8988T (cell line): ENCODE data around the gene DENND6B.

ENCODE experiments used
- DNase-seq: peaks from one replicate; pipeline ENCODE4 v3.0.0; 2011

DENND6B gene

DNA sequence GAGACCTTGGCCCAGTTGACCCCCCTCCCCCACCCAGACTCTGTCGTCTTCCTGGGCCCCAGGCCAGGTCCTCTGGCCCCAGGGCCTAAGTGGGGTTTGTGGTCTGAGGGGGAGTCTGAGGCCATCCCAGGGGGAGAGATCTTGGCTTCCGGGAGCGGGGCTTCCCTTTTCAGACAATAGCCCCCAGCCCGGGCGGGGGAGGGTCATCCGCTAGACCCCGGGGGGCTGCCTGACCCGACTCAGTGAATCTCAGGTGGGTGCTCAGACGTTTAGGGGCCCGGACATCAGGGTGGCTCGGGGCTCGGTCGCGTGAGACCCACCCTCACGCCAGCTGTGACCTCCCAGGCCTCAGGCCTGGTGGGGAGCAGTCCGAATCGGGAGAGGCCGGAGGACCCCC lies 57.2 kb downstream of the DENND6B start:
- DNase-seq, result no peak

DNA sequence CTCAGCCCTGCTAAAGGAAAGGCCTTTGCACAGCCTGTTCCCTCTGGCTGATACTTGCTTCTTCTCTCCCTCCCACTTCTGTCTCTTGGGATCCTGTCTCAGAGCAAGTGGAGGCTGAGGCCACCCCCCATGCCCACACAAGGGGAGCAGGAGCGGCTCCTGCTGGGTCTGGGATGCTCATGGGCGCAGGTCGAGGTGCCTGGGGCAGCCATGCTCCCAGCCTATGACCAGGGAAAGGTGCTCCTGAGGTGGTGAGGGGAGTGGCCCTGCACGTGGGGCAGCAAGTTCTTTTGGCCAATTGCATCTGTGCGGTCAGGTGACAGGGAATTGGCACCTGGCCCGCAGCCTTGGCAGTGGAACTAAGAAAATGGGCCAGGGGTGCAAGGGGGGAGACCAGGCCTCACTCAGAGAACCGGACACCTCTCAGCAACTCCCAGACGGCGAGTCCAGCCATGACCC lies 58.1 kb downstream of the DENND6B start:
- no peak for DNase-seq

DNA sequence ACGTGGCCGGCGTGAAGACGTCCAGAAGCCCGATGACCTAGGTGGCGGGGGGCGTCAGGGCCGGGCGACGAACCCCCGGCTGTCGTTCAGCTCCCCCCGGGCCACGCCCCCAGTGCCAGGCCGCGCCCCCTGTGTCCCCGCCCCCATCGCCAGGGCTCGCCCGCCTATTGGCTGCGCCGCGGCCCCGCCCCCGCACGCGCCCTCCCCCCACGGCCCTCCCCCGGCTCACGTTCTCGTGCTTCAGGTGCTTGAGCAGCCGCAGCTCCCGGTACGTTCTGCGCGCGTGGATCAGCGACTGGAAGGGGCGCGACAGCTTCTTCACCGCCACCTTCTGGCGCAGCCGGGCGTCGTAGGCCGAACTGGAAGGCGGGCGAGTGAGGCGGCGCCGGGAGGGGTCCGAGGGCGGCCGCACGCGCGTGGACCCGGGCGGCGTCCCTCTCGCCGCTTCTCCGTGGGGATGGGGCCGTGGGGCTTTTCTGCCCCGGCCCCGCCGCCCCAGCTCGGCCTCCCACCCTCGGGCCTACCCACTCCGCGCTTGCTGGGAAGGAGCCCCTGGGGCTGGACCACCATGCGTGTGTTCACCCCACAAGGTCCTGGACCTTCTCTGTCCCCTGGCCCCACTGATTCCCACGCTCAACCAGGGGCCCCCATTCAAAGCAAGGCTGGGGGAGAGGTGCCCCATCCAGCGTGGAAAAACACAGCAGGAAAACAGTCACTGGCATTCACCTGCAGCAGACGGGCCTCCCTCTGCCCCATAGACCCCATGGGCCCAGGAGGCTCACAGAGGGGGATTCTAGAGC lies 59.0 kb downstream of the DENND6B start:
- no peak for DNase-seq

DNA sequence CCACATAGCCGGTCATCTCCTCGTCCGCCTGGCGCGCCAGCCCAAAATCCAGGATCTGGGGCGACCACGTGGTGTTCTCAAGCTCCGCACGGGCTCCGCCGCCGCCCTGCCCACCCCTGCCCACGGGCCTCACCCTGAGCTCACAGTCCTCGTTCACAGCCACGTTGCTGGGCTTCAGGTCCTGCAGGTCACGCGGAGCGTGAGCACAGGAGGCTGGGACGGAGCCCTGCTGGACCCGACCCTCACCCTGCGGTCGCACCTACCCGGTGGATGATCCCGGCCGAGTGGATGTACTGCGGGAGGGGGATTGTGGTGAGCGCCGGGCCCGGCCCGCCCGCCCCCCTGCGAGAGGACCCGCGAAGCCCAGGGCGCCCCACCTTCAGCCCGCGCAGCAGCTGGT lies 59.8 kb downstream of the DENND6B start:
- DNase-seq, result no peak

DNA sequence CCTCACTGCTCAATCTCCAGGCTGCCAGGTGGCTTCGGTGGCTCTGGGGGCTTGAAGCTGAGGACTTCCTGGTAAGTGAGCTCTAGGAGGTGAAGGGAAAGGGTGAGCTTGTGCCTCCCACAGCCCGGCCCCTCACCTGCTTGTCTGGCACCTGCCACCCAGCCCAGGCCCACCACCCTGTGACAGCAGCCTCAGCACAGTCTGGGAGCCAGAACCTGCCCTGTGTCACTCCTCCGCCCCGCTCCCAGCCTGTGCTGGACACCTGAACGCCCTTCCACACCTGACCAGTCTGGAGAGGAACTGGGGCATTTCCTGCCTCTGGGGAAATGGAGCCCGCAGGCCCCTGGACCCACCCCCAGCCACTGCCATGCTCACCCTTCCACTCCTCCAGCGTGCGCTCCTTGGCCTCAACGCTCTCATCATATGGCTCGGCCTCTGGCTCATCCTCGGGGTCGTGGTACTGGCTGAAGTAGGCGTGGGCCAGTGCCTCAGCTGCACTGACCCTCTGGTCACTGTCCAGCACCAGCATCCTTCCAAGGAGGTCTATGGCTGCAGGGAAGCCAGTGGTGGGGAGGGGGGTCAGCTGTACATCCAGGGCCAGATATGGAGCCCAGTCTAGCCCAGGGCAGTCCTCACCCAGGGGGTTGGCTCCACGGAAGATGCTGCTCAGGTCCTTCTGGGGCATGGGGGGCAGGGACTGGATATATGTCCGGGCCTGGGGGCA lies 61.7 kb downstream of the DENND6B start:
- DNase-seq, result no peak

DNA sequence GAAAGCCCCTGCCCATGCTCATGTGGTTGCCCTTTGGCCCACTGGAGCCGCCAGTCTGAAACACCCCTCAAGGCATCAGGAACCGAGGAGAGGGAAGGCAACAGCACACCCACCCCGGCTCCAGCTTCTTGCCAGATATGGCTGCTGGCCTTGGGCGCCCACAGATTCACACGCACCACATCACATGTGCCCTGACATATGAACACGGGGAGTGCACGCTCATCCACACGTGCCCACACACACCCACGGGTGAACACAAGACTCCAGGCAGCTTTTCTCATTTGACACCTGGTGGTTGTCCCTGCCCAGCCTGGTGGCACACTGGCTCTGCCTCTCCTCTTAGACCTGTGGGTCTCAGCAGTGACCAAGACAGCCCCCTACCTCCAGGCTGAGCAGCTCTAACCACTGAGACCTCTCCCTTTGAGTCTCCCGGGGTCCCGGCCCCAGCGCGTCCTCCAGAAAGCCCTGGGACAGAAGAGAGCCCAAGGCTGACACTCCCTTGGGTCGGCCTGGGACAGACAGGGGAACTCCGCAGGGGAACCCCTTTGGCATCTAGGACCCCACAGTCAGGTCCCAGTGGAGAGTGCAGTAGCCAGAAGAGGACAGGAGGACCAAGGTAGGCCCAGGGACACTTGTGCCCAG lies 62.6 kb downstream of the DENND6B start:
- DNase-seq, result no peak

DNA sequence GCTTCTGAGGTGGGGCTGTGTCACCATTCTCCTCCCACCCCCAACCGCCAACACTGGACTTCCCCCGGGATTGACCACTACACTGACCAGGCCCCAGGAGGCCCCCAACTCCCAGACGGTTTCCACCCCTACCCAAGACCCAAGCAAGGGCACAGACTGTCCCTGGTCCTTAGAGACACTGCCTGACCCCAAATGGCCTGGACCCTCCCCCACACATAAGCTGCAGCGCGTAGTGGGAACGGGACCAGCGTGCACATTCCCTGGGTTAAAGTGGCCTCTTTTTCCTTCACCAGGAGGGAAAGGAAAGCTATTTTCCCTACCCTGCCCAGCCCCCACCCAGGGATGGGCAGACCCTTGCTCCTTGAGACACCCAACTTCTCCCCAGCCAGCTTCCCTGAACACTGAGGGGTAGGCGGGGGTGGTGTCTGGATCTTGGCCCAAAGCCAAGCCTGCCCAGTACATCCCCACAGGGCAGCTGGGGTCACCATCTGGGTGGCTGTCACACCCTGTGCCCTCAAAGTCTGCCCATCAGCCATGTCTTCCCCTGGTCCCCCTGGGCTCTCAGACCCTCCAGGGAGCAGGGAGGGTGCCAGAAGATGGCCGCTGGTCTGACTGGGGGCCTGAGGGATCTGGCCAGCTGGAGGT lies 63.7 kb downstream of the DENND6B start:
- no peak for DNase-seq

DNA sequence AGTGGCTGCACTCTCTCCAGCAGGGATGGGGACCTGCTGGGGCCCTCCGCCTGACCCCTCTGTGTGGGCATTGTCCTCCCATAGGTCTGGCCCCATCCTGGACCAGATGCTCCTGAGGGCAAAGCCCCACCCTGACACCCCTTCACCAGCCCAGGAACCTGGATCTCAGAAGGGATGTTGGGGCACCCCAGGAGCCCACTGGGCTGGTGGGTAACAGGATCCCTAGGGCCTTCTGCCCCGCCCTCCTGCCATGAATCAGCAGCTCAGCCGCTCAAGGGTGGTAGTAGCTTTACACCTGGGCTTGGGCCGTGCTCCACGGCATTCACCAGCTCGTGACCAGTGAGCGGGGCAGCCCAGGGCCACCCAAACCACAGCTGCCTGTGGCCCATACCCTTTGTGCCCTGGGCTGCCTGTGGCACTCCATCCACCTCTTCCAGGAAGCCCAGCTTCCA lies 64.3 kb downstream of the DENND6B start:
- peak; percentile 82 for DNase-seq

DNA sequence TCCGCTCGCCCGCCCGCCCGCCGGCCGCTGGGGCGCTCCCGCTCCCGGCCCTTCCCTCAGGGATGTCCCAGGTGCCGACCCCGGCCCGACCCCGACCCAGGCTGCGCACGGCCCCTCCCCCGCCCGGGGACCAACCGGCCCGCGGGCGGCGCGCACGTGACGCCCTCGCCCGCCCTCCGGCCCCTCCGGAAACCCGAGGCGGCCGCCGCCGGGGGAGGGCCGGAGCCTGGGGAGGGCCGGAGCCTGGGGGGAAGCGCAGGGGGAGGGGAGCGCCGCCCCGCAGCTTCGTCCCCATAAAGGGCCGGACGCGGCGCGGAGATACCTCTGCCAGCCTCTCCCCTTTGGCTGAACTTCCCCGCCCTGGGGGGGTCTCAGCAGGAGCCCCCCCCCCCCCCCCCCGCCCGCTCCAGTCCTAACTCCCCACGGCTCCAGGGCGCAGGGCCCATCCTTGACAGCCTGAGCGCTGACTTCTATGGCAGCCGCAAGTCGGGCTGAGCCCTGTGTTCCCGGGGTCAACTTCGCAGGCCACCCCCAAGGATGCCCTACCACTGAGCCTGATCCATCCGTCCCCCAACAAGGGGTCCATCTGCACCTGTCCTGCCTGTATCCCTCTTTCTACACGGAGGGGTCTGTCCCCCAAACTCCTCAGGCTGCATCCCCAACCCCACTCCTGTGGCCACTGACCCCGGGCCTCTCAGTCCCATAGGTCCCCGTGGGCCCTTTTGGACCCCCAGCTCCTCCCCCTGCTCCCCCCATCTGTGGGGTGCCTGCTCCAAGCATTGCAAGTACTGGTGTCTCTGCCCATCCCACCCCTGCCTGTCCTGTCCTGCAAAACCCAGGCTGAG lies 65.0 kb downstream of the DENND6B start, which contains the start of gene MAPK12:
Gene MAPK12 (minus strand): TSS at position 69 of the 845 bp plus-strand sequence. CDS start 174 bp downstream, outside the sequence.
- peak; percentile 87 for DNase-seq

DNA sequence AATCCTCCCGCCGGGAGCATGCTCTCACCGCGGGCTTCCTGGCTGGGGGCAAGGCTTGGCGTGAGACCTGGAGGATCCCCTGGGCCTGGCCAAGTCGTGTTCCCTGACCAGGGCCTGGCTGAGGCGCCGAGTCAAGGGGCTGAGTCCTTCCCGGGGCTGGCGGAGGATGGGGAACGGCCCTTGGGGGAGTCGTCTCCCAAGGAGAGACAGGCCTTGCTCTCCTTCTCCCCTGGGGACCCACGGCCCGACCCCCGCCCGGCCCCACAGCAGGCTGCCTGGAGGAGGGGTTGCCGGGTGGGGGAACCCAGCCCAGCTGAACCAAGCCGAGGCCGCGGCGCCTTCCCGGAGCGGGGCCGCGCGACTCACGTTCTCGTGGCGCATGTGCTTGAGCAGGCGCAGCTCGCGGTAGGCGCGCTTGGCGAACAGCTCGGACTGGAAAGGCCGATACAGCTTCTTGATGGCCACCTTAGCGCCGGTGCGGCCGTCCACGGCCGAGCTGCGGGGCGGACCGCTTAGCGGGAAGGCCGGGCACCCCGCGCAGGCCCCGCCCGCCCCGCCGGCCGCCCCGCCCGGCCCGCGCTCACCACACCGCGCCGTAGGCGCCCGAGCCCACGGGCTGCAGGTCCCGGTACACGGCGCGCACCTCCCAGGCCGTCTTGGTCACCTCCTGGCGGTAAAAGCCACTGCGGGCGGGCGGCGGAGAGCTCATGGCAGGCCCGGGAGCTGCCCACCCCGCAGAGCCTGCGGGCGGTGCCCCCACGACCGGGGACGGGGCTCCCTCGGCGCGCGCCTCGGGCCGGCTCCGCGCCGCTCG lies 65.8 kb downstream of the DENND6B start:
- DNase-seq, result no peak

DNA sequence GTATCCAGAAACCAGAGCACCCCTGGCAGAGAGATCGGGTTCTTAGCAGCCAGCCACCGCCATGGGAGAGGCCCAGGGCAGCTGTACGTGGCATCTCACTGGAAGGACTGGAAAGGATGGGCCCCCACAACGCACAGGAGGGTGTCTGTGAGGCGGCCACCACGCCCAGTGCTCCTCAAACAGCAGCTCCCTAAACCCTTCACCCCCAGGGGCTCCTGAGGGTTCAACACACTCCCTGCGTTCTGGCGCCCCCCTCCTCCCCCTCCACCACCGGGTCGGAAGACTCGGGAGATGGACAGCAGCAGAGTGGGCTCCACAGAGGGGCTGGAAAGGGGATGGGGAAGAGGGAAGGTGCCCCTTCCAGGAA lies 66.4 kb downstream of the DENND6B start:
- no peak for DNase-seq

DNA sequence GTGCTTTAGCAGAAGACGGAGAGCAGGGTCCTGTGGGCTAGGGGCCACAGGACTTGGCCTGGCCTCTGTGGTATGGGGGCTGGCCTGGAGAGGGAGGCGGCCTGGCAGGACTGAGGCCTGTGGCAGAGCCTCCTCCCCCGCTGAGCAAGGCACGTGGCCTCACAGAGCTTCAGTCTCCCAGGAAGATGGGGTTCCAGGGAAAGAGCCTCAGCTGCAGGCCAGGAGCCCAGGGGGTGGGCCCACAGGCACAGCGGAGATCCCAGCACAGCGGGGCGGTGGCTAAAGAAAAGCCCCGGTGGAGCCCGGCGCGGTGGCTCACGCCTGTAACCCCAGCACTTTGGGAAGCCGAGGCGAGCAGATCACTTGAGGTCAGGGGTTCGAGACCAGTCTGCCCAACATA lies 67.5 kb downstream of the DENND6B start:
- DNase-seq, result no peak
